NCI-H2196 treated with DMSO at 0.1 percent for 48 hours (cell line): ENCODE results near the gene SOCS3.
A peak's percentile ranks its signal among the peaks of the same experiment; 100 is the strongest.

ENCODE experiments used
- DNase-seq: peaks from one replicate; lab custom pipeline; 2025; ENCODE audit not compliant: unreplicated experiment; lab: John Stamatoyannopoulos, UW

Gene SOCS3

DNA sequence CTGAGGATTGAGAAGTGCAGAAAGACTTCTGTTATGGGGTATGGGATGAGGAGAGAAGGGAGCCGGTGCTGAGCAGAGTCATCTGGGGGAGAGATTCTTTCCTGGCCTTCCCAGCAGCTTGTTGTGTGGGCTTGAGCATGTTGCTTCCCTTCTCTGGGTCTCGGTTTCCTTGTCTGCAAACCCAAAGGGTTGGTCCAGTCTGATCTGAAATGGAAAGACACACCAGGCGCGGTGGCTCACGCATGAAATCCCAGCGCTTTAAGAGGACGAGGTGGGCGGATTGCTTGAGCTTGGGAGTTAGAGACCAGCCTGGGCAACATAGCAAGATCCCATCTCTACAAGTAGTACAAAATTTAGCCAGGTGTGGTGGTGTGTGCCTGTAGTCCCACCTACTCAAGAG lies 6.0 kb downstream of the SOCS3 start:
- no peak for DNase-seq

- DNase-seq, result peak; percentile 39
Observed at GRCh38 chr17:78351449-78352006, 8.3 kb downstream of the SOCS3 start.

DNA sequence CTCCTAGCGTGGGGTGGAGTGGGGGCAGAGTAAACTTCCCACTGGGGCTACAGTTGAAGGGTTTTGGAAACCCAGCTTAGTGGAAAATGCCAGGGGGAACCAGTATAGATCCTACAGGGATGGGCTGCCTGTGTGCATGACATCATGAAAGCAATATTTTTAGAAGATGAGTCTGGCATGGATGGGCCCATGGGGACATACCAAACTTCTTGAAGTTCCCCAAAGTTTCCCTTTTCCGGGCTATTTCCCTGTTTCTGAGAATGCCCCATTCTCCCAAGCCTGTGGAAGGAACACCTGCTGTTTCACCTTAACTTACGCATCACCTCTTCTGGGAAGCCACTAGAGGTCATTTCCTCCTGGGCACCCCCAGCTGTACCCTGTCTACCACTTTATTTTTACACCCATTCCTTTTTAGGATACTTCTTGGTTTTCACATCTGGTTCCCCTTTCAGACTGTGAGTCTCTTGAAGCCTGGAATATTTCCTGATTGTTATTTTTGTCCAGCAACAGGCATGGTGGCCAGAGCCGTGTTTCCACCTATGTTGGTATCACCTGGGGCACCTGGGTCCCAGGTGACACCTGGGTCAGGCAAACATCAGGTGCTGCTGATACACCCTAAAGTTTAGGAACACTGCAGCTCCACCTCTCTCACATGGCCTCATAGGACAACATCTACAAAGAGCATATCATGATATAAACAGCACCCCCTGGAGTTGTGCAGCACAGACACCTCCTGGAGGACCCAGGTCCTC lies 9.8 kb downstream of the SOCS3 start:
- DNase-seq, result no peak

GRCh38 chr17:78348055-78348770 lies 11.7 kb downstream of the SOCS3 start:
- DNase-seq, result no peak

DNA sequence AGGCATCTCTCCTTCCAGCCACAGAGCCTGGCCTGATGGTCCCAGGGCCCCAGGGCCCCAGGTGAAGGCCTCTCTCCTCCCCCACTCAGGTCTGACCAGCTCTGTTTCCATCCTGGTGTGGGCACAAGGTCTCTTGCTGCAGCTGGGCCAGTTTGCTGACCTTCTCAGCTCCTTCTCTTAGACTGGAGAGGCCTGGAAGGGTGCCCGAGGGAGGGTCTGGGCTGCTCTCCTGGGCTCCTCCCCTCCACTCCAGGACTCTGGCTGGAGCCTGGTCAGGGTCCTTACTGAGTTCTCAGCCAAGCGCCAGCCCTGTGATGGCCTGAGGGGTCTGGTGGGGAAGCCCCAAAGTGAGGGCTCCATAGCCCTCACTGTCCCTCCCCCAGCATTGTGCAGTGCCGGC lies 12.4 kb downstream of the SOCS3 start:
- no peak for DNase-seq

DNA sequence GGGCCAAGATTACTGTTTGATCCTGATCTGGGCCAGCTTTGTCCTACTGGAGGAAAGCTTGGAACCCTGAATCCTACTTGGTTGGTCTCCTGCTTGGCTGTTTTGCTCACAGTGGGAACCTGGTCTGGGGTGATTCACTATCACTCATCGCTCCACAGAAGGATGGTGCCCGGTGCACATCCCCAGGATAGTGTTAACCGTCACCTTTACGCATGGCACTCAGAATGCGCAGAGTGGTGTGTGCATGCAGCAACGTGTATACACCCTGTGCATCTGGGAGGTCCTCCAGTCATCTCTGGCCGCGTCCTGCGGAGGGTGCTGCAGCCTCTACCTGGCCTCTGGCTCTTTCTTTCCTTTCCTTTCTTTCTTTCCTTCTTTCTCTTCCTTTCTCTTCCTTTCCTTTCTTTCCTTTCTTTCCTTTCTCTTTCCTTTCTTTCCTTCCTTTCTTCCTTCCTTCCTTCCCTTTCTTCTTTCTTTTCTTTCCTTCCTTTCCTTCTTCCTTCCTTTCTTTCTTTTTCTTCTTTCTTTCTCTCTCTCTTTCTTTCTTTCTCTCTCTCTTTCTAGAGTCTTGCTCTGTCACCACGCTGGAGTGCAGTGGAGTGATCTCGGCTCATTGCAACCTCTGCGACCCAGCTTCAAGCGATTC lies 13.1 kb downstream of the SOCS3 start:
- DNase-seq, result no peak

DNA sequence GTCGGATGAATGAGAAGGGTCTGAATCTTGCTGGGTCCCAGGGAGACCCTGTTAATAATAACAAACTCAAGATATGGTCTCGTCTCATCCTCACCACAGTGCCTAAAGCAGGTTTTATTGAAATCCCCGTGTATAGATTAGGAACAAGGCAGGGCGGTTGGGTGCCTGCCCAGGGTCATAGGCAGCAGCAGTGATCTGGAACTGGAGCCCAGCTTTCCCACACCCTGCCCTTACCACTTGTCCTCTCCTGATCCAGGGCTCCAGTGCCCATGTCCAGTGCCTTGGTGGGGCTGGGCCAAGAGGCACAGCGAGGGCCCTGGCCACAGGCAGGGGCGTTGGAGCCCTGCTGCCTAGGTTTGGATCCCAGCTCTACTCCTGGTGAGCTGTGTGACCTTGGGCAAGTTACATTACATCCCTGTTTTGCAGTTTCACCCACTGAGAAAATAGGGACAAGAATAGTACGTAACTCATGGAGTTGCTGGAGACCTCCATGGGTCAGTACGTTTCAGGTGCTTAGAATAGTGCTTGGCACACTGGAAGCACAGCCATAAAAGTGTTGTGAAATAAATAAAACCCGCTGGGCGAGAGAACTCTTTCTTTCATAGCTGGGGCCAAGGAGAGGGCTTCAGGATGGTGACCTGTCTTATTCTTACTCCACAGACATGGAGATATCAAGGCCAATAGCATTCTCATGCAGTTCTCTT lies 13.9 kb downstream of the SOCS3 start:
- no peak for DNase-seq

- DNase-seq, result no peak
Observed at GRCh38 chr17:78345172-78345571, 14.7 kb downstream of the SOCS3 start.

DNA sequence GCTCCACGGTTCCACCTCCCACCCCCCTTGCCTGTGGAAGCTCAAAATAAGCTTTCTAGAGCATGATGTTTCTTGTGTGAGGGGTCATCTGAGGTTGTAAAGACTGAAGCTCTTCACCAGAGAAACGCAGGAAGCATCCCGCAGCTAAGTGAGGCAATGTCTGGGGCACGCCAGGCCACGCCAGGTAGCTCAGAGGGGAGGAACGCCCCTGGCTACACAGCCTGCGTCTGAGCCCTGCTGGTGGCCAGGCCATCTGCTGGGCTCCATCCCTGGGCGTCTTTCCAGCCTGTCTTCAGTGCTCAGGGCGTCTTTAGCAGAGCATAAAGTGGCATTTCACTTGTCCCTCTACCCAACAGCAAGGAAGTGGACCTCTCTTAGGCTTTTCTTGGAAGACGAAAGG lies 15.2 kb downstream of the SOCS3 start:
- no peak for DNase-seq

- DNase-seq, result no peak
Observed at GRCh38 chr17:78343543-78344201, 16.2 kb downstream of the SOCS3 start.

GRCh38 chr17:78343187-78343542 lies 16.7 kb downstream of the SOCS3 start:
- DNase-seq, result no peak

- no peak for DNase-seq
Observed at GRCh38 chr17:78342449-78343186, 17.3 kb downstream of the SOCS3 start.

DNA sequence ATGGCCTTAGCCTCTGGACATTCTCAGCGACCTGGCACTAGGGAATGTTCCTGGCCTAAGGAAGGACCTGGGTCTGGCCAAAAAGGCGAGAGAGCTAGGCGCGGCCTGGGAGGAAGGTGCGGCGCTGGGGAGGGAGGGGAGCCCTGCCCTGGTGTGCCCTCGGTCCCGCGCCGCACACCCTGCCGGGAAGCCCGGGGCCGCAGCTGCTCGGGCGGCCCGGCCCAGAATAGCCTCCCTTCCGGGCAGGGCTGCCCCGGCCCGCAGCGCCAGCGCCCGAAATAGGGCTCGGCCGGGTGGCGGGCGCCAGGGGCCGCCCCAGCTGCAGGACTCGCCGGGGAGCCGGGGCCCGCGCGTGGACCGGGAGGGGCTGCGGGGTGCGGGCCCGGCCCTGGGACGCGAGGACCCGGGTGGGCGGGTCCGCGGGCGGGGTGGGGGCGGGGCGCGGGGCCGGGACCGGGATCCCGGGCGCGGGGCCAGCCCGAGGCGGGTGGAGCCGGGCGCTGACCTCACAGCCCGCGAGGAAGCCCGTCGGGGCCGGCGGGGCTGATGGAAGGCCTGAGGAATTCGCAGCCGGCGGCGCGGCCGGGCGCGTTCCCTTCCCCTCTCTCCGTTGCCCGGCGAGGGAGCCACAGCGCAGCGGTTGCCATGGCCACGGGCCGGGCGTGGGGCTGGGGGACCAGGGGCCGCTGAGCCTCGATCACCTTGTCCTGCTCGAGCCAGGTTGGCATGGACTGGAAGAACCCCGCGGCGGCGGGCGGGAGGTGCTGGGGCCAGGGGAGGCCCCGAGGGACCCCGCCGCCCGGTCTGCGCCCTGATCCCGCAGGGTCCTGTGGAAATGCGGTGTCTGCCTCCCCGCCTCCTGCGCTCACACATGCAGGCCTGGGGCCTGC lies 18.1 kb downstream of the SOCS3 start:
- DNase-seq, result no peak

DNA sequence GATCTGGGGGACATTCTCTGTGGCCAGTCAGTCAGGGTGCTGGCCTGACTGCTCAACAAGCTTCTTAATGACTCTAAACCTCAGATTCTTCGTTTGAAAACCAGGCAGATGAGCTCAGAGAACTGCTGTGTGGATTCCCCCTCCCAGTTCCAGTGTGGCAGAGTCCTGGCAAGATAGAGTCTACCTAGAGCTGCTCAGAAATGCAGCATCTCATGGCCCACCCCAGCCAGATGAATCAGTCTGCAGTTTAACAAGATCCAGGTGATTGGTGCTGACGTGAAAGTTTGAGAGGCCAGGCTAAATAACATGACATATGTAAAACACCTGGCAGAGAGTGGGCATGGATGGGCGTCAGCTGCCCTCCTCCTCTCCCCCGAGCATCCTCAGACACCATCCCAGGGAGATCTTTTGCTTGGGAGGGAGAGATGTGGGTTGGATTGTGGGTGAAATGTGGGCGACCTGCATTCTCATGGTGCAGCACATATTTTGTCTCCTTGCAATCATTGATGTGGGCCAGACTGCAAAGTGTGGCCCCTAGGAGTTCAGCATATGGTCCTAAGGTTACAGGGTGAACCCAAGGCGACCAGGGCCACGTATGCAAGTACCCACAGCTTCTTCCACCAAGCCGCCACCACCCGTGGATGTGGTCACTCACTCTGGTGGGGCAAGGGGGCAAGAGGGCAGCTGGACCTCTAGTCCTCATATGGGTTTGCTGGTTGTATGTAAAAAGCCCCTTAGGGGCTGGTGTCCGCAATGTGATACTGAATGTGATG lies 19.5 kb downstream of the SOCS3 start:
- DNase-seq, result no peak

GRCh38 chr17:78338486-78339259 lies 21.2 kb downstream of the SOCS3 start:
- no peak for DNase-seq

DNA sequence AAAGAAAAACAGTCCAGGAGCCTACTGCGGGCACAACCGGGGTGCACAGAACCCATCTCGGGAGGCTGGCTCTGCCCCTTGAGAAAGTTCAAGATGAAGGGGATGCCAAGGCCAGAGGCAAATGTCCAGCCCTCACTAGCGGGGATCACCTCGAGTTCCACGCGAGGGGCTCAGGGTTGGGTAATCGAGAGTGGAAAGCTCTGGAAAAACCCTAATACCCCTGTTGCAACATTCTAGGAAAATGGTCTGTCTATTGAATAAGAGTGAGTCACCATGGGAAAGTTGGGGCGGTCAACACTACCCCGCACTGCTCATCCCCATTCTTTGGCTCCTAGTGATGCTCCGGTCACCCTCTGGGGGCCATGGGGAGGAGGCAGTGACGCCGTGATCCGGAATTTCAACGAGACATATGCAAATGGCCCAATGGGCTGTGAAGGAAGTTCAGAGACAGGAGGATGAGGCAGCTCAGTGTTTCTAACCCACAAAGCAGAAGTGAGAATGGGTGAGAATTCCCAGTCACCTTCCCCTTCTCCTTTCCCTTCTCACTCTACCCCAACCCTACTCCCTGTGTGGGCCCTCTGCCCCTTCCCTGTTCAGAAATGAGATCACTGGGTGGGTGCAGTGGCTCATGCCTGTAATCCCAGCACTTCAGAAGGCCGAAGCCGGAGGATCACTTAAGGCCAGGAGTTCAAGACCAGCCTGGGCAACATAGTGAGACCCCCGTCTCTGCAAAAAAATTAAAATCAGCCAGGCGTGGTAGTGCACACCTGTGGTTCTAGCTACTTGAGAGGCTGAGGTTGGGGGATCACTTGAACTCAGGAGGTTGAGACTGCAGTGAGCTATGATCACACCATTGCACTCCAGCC lies 22.4 kb downstream of the SOCS3 start:
- DNase-seq, result no peak

DNA sequence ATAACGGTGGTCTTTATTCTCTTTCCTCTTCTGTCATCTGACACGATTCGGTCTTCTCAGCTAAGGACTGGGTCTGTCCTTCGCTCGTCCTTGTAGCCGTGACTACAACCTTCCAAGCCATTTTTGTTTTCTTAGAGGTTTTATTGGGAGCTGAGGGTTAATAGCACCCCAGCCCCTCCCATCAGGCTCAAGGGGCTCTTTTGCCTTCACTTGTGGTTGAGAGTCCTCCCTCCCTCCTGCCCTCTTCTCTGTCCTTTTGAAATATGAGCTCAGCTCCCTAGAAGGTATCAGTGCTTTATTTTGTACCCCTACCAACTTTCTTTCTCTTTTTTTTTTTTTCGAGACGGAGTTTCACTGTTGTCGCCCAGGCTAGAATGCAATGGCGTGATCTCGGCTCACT lies 24.7 kb downstream of the SOCS3 start:
- no peak for DNase-seq
